HG03025 (cell line): ENCODE data around the gene TLE6.
"Not testable (repeated sequence)": the region's sequence is repeated elsewhere in the genome, so short reads cannot be mapped to it uniquely, and the experiment has no call there.

Experiments used
- ATAC-seq: cut with Tn5 transposase; IDR thresholded peaks from one replicate; pipeline ENCODE4 v1.9.1; 2021; ENCODE audit warnings: mild to moderate bottlenecking, moderate library complexity; ENCODE audit not compliant: unreplicated experiment, low FRiP score

The TLE6 gene

GRCh38 chr19:3027292-3027691, 49.9 kb downstream of the TLE6 start:
- no peak for ATAC-seq

- ATAC-seq: no peak
Measured at GRCh38 chr19:3027981-3028304, 50.6 kb downstream of the TLE6 start.

GRCh38 chr19:3028305-3029064, 51.1 kb downstream of the TLE6 start:
- no peak for ATAC-seq

GRCh38 chr19:3029065-3029923, 51.9 kb downstream of the TLE6 start, which contains the start of gene TLE2:
Gene TLE2 (minus strand): TSS chr19:3029280. CDS start chr19:3028904, 376 bp downstream.
- no peak for ATAC-seq

- no peak for ATAC-seq
Measured at GRCh38 chr19:3031607-3031867, 54.2 kb downstream of the TLE6 start.

- no peak for ATAC-seq
Measured at GRCh38 chr19:3033595-3034405, 56.4 kb downstream of the TLE6 start.

GRCh38 chr19:3034406-3034655, 57.0 kb downstream of the TLE6 start:
- ATAC-seq: no peak

GRCh38 chr19:3034656-3035541, 57.5 kb downstream of the TLE6 start:
- ATAC-seq: no peak

- peak; percentile 66 for ATAC-seq
Measured at GRCh38 chr19:3035542-3036118, 58.3 kb downstream of the TLE6 start.

GRCh38 chr19:3036119-3036976, 59.0 kb downstream of the TLE6 start:
- peak; percentile 45 for ATAC-seq

GRCh38 chr19:3036977-3037544, 59.7 kb downstream of the TLE6 start:
- ATAC-seq: not testable (repeated sequence)

GRCh38 chr19:3038214-3038613, 60.9 kb downstream of the TLE6 start:
- ATAC-seq: no peak

GRCh38 chr19:3039125-3039524, 61.8 kb downstream of the TLE6 start:
- no peak for ATAC-seq

- ATAC-seq: no peak
Measured at GRCh38 chr19:3039641-3040077, 62.3 kb downstream of the TLE6 start.

- no peak for ATAC-seq
Measured at GRCh38 chr19:3041327-3041726, 64.0 kb downstream of the TLE6 start.

GRCh38 chr19:3041761-3042620, 64.6 kb downstream of the TLE6 start:
- no peak for ATAC-seq

GRCh38 chr19:3042621-3043267, 65.4 kb downstream of the TLE6 start:
- ATAC-seq: no peak
